Endothelial cell of umbilical vein (primary cell): Measurements from ENCODE around the gene TIFAB. TPM values are rescaled to one million over a fixed set of nuclear protein-coding genes. Genes with fewer than 3 reads are reported as not detected.
A peak's percentile ranks its signal among the peaks of the same experiment; 100 is the strongest.

Experiments used
- BruUV-seq: library from RNA; stranded (reverse); fragments of 400-500 nt; replicated peaks from 2 replicates; lab custom pipeline; 2021; lab: Mats Ljungman, UMichigan
- CTCF ChIA-PET: fragments of 300-600, 350-600 bp; sonication (Branson Sonifier 250); formaldehyde crosslinking; loops from one replicate; lab custom pipeline; 2021; ENCODE audit warnings: antibody characterized with exemption, inconsistent platforms; lab: Charles Lee
- POLR2A ChIA-PET: fragments of 300-600, 350-600 bp; sonication (Branson Sonifier 250); formaldehyde crosslinking; loops from one replicate; lab custom pipeline; 2021; ENCODE audit warnings: antibody characterized with exemption, inconsistent platforms; lab: Charles Lee
- DNase-seq: peaks from one replicate; pipeline ENCODE4 v3.0.0-alpha.2; 2011; ENCODE audit warnings: low read depth, low spot score
- FAIRE-seq: peaks from 2 replicates; lab custom pipeline; 2011; peaks lifted over from hg19 to GRCh38; lab: Jason Lieb, UNC
- H2AFZ ChIP-seq: 2 replicates; pipeline ENCODE4 v1.6.0; 2012; ENCODE audit warnings: low read depth, low read length, control low read depth, inconsistent platforms
- H3K27ac ChIP-seq: 2 replicates; pipeline ENCODE4 v1.5.1; 2011; ENCODE audit warnings: low read depth, mild to moderate bottlenecking, control low read depth, low read length, moderate library complexity; ENCODE audit not compliant: insufficient read depth
- H3K27me3 ChIP-seq, 2 experiments: 2 replicates each; pipeline versions ENCODE4 v1.6.0 to v1.6.1; 2011; ENCODE audit warnings: low read length in 2 of 2, mixed read lengths in 1 of 2; ENCODE audit not compliant: control insufficient read depth in 2 of 2, insufficient read depth in 2 of 2
- H3K36me3 ChIP-seq, 2 experiments: 2 replicates in 1 of 2; 3 replicates in 1 of 2; pipeline ENCODE4 v1.5.1; 2011; ENCODE audit warnings: low read length in 2 of 2, mild to moderate bottlenecking in 1 of 2, moderate library complexity in 1 of 2; ENCODE audit not compliant: control insufficient read depth in 2 of 2, insufficient read depth in 2 of 2; ENCODE audit errors: extremely low read depth in 1 of 2
- H3K4me1 ChIP-seq: 3 replicates; pipeline ENCODE4 v1.5.1; 2011; ENCODE audit warnings: mild to moderate bottlenecking, low read length; ENCODE audit not compliant: control insufficient read depth, insufficient read depth; ENCODE audit errors: extremely low read depth
- H3K4me2 ChIP-seq: 2 replicates; pipeline ENCODE4 v1.6.1; 2011; ENCODE audit warnings: low read length, control low read depth, mixed read lengths; ENCODE audit not compliant: insufficient read depth
- H3K4me3 ChIP-seq, 3 experiments: fragments of 200-600 bp in 1 of 3; sonication (generic), shearing (Covaris generic) in 1 of 3; replicated peaks in 1 of 3; 2 replicates each; pipeline ENCODE4 v1.5.1; 2011 to 2016; ENCODE audit warnings: control low read depth in 3 of 3, low read length in 3 of 3, mild to moderate bottlenecking in 2 of 3, inconsistent platforms in 1 of 3, low read depth in 1 of 3, moderate library complexity in 1 of 3; ENCODE audit not compliant: insufficient read depth in 1 of 3
- H3K79me2 ChIP-seq: 2 replicates; pipeline ENCODE4 v1.6.0; 2012; ENCODE audit warnings: low read length, inconsistent platforms; ENCODE audit not compliant: control insufficient read depth, insufficient read depth
- H3K9ac ChIP-seq: replicated peaks from 2 replicates; pipeline ENCODE3; 2011; ENCODE audit warnings: low read length, control low read depth; ENCODE audit not compliant: insufficient read depth; ENCODE audit errors: extremely low read depth
- H3K9me1 ChIP-seq: replicated peaks from 3 replicates; pipeline ENCODE4 v1.6.0; 2011; ENCODE audit warnings: mild to moderate bottlenecking, low read length; ENCODE audit not compliant: control insufficient read depth, insufficient read depth; ENCODE audit errors: extremely low read depth
- H3K9me3 ChIP-seq: replicated peaks from 2 replicates; pipeline ENCODE4 v1.5.1; 2012; ENCODE audit warnings: low read length, inconsistent platforms; ENCODE audit not compliant: control insufficient read depth, insufficient read depth
- H4K20me1 ChIP-seq: replicated peaks from 2 replicates; pipeline ENCODE3; 2011; ENCODE audit warnings: mild to moderate bottlenecking, low read length; ENCODE audit not compliant: control insufficient read depth, insufficient read depth; ENCODE audit errors: extremely low read depth
- CTCF ChIP-seq, 2 donors: IDR thresholded peaks; 1 replicate in 1 of 2; 2 replicates in 1 of 2; pipeline ENCODE4 v1.5.1; 2011; ENCODE audit warnings: low read length in 2 of 2, mild to moderate bottlenecking in 2 of 2, moderate library complexity in 2 of 2, control low read depth in 1 of 2, inconsistent platforms in 1 of 2, low read depth in 1 of 2; ENCODE audit not compliant: insufficient read depth in 1 of 2; ENCODE audit errors: extremely low read depth in 1 of 2
- EZH2 ChIP-seq: IDR thresholded peaks from 2 replicates; pipeline ENCODE4 v1.6.1; 2012; ENCODE audit warnings: borderline replicate concordance, low read depth, mild to moderate bottlenecking, moderate library complexity, low read length, inconsistent platforms; ENCODE audit not compliant: severe bottlenecking
- FOS ChIP-seq: IDR thresholded peaks from 2 replicates; pipeline ENCODE4 v1.6.1; 2011; ENCODE audit warnings: mild to moderate bottlenecking, low read length, moderate library complexity, borderline replicate concordance; ENCODE audit not compliant: insufficient read depth
- GATA2 ChIP-seq: IDR thresholded peaks from 2 replicates; pipeline ENCODE4 v1.7.0; 2011; ENCODE audit warnings: low read depth, mild to moderate bottlenecking, moderate library complexity, mixed read lengths, low read length; ENCODE audit not compliant: insufficient read length, insufficient read depth
- JUN ChIP-seq: IDR thresholded peaks from 2 replicates; pipeline ENCODE4 v1.6.1; 2011; ENCODE audit warnings: borderline replicate concordance, low read depth; ENCODE audit not compliant: insufficient read length, insufficient read depth
- MAX ChIP-seq: IDR thresholded peaks from 2 replicates; pipeline ENCODE4 v1.6.1; 2011; ENCODE audit not compliant: insufficient read depth, insufficient read length
- MYC ChIP-seq: IDR thresholded peaks from one replicate; pipeline ENCODE4 v1.6.1; 2011; ENCODE audit warnings: mild to moderate bottlenecking, low read depth, low read length
- POLR2A ChIP-seq: IDR thresholded peaks from 2 replicates; pipeline ENCODE4 v1.6.1; 2012; ENCODE audit warnings: low read depth, mild to moderate bottlenecking, control low read depth, low read length
- POLR2AphosphoS5 ChIP-seq: IDR thresholded peaks from 2 replicates; pipeline ENCODE4 v1.6.1; 2012; ENCODE audit warnings: low read depth, mild to moderate bottlenecking, control low read depth, low read length, moderate library complexity; ENCODE audit not compliant: insufficient read depth
- dilution Hi-C: fragments of 300-500 bp; cut with MboI; formaldehyde crosslinking; loops from one replicate; pipeline ENCODE4 v1.15.0; 2019; ENCODE audit warnings: low sequenced_read_pairs; ENCODE audit not compliant: extremely low pct_ligation_motif_present
- intact Hi-C: fragments of 100-400 bp; cut with micrococcal nuclease; formaldehyde crosslinking; loops from one replicate; pipeline ENCODE4 v1.10.0; 2022
- polyA plus RNA-seq, 4 experiments: library from polyadenylated mRNA; depleted of rRNA in 3 of 4; stranded (reverse) in 3 of 4; unstranded in 1 of 4; fragments of >200 nt; gene quantifications; 2 replicates each; pipeline versions ENCODE4 v1.2.1 to v1.2.3, GENCODE V29; 2011 to 2012; ENCODE audit warnings: missing spikeins in 1 of 4
- total RNA-seq: library from RNA; stranded (reverse); gene quantifications from 2 replicates; pipeline ENCODE4 v1.2.3, GENCODE V29; 2021

TIFAB gene
- total and polyA plus RNA-seq, 2 donors (not counting 3 experiments of a cell fraction or from before 2014, with no cell fraction given), result not detected

- H3K36me3 ChIP-seq, result no peaks in the 10 kb centered on the region
- H3K4me1 ChIP-seq, result peaks cover 3% of the 10 kb centered on the region
- peaks cover 70 to 71% of the 10 kb centered on the region in 2 experiments for H3K27me3 ChIP-seq
- dilution Hi-C loops (no loop called here), intact Hi-C loops (no loop called here)
- peak overlapping the region; percentile 24 for H2AFZ ChIP-seq
- no peak overlapping the region for H3K27ac ChIP-seq
- FAIRE-seq (no peak), DNase-seq (peak; percentile 11)
- H3K4me2 ChIP-seq, result no peak overlapping the region
- no peaks in the 10 kb centered on the region for H4K20me1 ChIP-seq
- no peaks in the 10 kb centered on the region for H3K79me2 ChIP-seq
- no TSS peak for BruUV-seq
- CTCF ChIA-PET, result interaction anchor here (1.4 to 2.6 kb wide), 3 partner anchors 9 to 77 kb away, joined by 4 to 23 read pairs (median 5); no protein-coding TSS in a partner anchor
- H3K9me1 ChIP-seq, result no peaks in the 10 kb centered on the region
- POLR2A ChIA-PET, result no interaction called here
- TF ChIP-seq MYC, result no peak
- peak; percentile 16 for TF ChIP-seq EZH2
- H3K9me3 ChIP-seq, result no peaks in the 10 kb centered on the region
- no peak overlapping the region for H3K9ac ChIP-seq
- H3K4me3 ChIP-seq, result no peak overlapping the region
Observed at GRCh38 chr5:135488727-135489465, 36.7 kb upstream of the TIFAB start.

GRCh38 chr5:135487839-135488514 lies 35.8 kb upstream of the TIFAB start:
- DNase-seq (no peak), FAIRE-seq (no peak)
- H3K9me3 ChIP-seq, result no peaks in the 10 kb centered on the region
- intact Hi-C loops, result no loop called here
- dilution Hi-C loops, result no loop called here
- no peaks in the 10 kb centered on the region for H3K36me3 ChIP-seq
- H3K79me2 ChIP-seq, result no peaks in the 10 kb centered on the region
- CTCF ChIA-PET, result interaction anchor here (0.9 to 2.6 kb wide), 3 partner anchors 22 to 65 kb away, joined by 4 to 23 read pairs (median 4); no protein-coding TSS in a partner anchor
- no TSS peak for BruUV-seq
- no peak overlapping the region for H3K4me3 ChIP-seq
- H3K4me2 ChIP-seq, result no peak overlapping the region
- H4K20me1 ChIP-seq, result no peaks in the 10 kb centered on the region
- H3K9me1 ChIP-seq, result no peaks in the 10 kb centered on the region
- peaks cover 67 to 71% of the 10 kb centered on the region in 2 experiments for H3K27me3 ChIP-seq
- peaks cover 3% of the 10 kb centered on the region for H3K4me1 ChIP-seq
- H3K27ac ChIP-seq, result no peak overlapping the region
- TF ChIP-seq GATA2, result no peak
- TF ChIP-seq FOS, result no peak
- no peak for TF ChIP-seq POLR2A
- no peak for TF ChIP-seq MYC
- no peak for TF ChIP-seq POLR2AphosphoS5
- no peak for TF ChIP-seq JUN
- TF ChIP-seq CTCF (IDR thresholded peaks at IDR 0.05; ENCODE audit: extremely low read depth in 1 of 2, insufficient read depth in 1 of 2, low read depth in 1 of 2, low read length in 2 of 2), result no peak
- TF ChIP-seq EZH2, result no peak
- TF ChIP-seq MAX, result no peak
- POLR2A ChIA-PET, result interaction anchor here (0.6 kb wide), 1 partner anchor 15 kb away, joined by 3 read pairs; no protein-coding TSS in a partner anchor
- no peak overlapping the region for H2AFZ ChIP-seq
- H3K9ac ChIP-seq, result no peak overlapping the region
